ENCODE results near the gene CCDC83.
"Not testable (repeated sequence)": the region's sequence is repeated elsewhere in the genome, so short reads cannot be mapped to it uniquely, and the experiment has no call there.

CCDC83 gene

GRCh38 chr11:85831050-85831449 lies 24.1 kb upstream of the CCDC83 start:
- TF ChIP-seq CTCF (conservative IDR thresholded peaks at IDR 0.05; ENCODE audit: low read depth, low read length), result no peak
- H3K79me2 ChIP-seq (ENCODE audit: insufficient read depth, low read depth), result no peaks in the 10 kb centered on the region
- no peaks in the 10 kb centered on the region for H3K4me1 ChIP-seq (ENCODE audit: low read depth, poor library complexity, severe bottlenecking)
- no peaks in the 10 kb centered on the region for H4K20me1 ChIP-seq (ENCODE audit: insufficient read depth)
- H3K4me3 ChIP-seq (IDR thresholded peaks at IDR 0.05; ENCODE audit: insufficient read depth, low read depth, low read length), result no peak overlapping the region
- H3K27me3 ChIP-seq (ENCODE audit: insufficient read depth, low read depth), result no peaks in the 10 kb centered on the region
- H3K27ac ChIP-seq, result no peak overlapping the region
- H3K4me2 ChIP-seq, result no peak overlapping the region
- H3K36me3 ChIP-seq (ENCODE audit: insufficient read depth), result no peaks in the 10 kb centered on the region
- no peak overlapping the region for H3K9ac ChIP-seq
- H2AFZ ChIP-seq (ENCODE audit: low read depth), result no peak overlapping the region

GRCh38 chr11:85835263-85835662 lies 19.9 kb upstream of the CCDC83 start:
- Histone ChIP-seq H3K4me1 (ENCODE audit: low read depth, poor library complexity, severe bottlenecking) (no peaks in the 10 kb centered on the region), H4K20me1 (ENCODE audit: insufficient read depth) (no peaks in the 10 kb centered on the region), H3K4me3 (IDR thresholded peaks at IDR 0.05; ENCODE audit: insufficient read depth, low read depth, low read length) (no peak overlapping the region), H3K27ac (no peak overlapping the region), H3K27me3 (ENCODE audit: insufficient read depth, low read depth) (no peaks in the 10 kb centered on the region), H3K4me2 (no peak overlapping the region), H3K9ac (no peak overlapping the region), H2AFZ (ENCODE audit: low read depth) (no peak overlapping the region), H3K79me2 (ENCODE audit: insufficient read depth, low read depth) (no peaks in the 10 kb centered on the region), H3K36me3 (ENCODE audit: insufficient read depth) (no peaks in the 10 kb centered on the region)
- TF ChIP-seq CTCF (conservative IDR thresholded peaks at IDR 0.05; ENCODE audit: low read depth, low read length), result no peak

GRCh38 chr11:85835729-85836128 lies 19.5 kb upstream of the CCDC83 start:
- no peak overlapping the region for H3K27ac ChIP-seq
- no peaks in the 10 kb centered on the region for H3K36me3 ChIP-seq (ENCODE audit: insufficient read depth)
- H3K27me3 ChIP-seq (ENCODE audit: insufficient read depth, low read depth), result no peaks in the 10 kb centered on the region

GRCh38 chr11:85840932-85841331 lies 14.3 kb upstream of the CCDC83 start:
- H3K27me3 ChIP-seq (ENCODE audit: insufficient read depth, low read depth); H3K4me2 ChIP-seq; H3K36me3 ChIP-seq (ENCODE audit: insufficient read depth); H3K9ac ChIP-seq; H2AFZ ChIP-seq (ENCODE audit: low read depth); H3K79me2 ChIP-seq (ENCODE audit: insufficient read depth, low read depth); H4K20me1 ChIP-seq (ENCODE audit: insufficient read depth); H3K27ac ChIP-seq; H3K4me3 ChIP-seq (IDR thresholded peaks at IDR 0.05; ENCODE audit: insufficient read depth, low read depth, low read length); H3K4me1 ChIP-seq (ENCODE audit: low read depth, poor library complexity, severe bottlenecking): not testable (repeated sequence)

More at GRCh38 chr11:85835729-85836128, 19.5 kb upstream of the CCDC83 start:
- Histone ChIP-seq H3K79me2 (ENCODE audit: insufficient read depth, low read depth) (no peaks in the 10 kb centered on the region), H3K9ac (no peak overlapping the region), H2AFZ (ENCODE audit: low read depth) (no peak overlapping the region), H3K4me3 (IDR thresholded peaks at IDR 0.05; ENCODE audit: insufficient read depth, low read depth, low read length) (no peak overlapping the region), H3K4me1 (ENCODE audit: low read depth, poor library complexity, severe bottlenecking) (no peaks in the 10 kb centered on the region), H3K4me2 (no peak overlapping the region), H4K20me1 (ENCODE audit: insufficient read depth) (no peaks in the 10 kb centered on the region)
- TF ChIP-seq CTCF (conservative IDR thresholded peaks at IDR 0.05; ENCODE audit: low read depth, low read length), result no peak

GRCh38 chr11:85843929-85844328 lies 11.3 kb upstream of the CCDC83 start:
- H3K4me2 ChIP-seq, result no peak overlapping the region
- H3K36me3 ChIP-seq (ENCODE audit: insufficient read depth), result no peaks in the 10 kb centered on the region
- H3K27ac ChIP-seq, result no peak overlapping the region
- no peak for TF ChIP-seq CTCF (conservative IDR thresholded peaks at IDR 0.05; ENCODE audit: low read depth, low read length)
- H4K20me1 ChIP-seq (ENCODE audit: insufficient read depth), result no peaks in the 10 kb centered on the region
- no peaks in the 10 kb centered on the region for H3K4me1 ChIP-seq (ENCODE audit: low read depth, poor library complexity, severe bottlenecking)
- H3K27me3 ChIP-seq (ENCODE audit: insufficient read depth, low read depth), result no peaks in the 10 kb centered on the region
- no peak overlapping the region for H2AFZ ChIP-seq (ENCODE audit: low read depth)
- no peaks in the 10 kb centered on the region for H3K79me2 ChIP-seq (ENCODE audit: insufficient read depth, low read depth)
- no peak overlapping the region for H3K9ac ChIP-seq
- H3K4me3 ChIP-seq (IDR thresholded peaks at IDR 0.05; ENCODE audit: insufficient read depth, low read depth, low read length), result no peak overlapping the region
